Panc1 (cell line): ENCODE results near the gene TEX53. TPM values are rescaled to one million over a fixed set of nuclear protein-coding genes. Genes with fewer than 3 reads are reported as not detected.

Experiments
- ATAC-seq: fragments of 200-7000 bp; cut with Tn5 transposase; 2 replicates; pipeline ENCODE4 v1.9.1; 2020; ENCODE audit warnings: mild to moderate bottlenecking, moderate library complexity
- BruUV-seq: library from RNA; stranded (reverse); fragments of 400-500 nt; replicated peaks from 2 replicates; lab custom pipeline; 2021; lab: Mats Ljungman, UMichigan
- CTCF ChIA-PET: fragments of 300-600 bp; sonication (Branson Sonifier 250); formaldehyde crosslinking; loops from one replicate; lab custom pipeline; 2022; ENCODE audit warnings: antibody characterized with exemption; lab: Charles Lee
- POLR2A ChIA-PET: fragments of 300-600 bp; sonication (Branson Sonifier 250); formaldehyde crosslinking; loops from one replicate; lab custom pipeline; 2022; ENCODE audit warnings: antibody characterized with exemption; lab: Charles Lee
- DNase-seq: peaks from one replicate; pipeline ENCODE4 v3.0.0-alpha.2; 2010; ENCODE audit warnings: low read depth, low spot score
- H3K27ac ChIP-seq: 2 replicates; pipeline ENCODE4 v1.5.1; 2011; ENCODE audit warnings: mild to moderate bottlenecking, low read length, inconsistent platforms
- H3K27me3 ChIP-seq: fragments of 200-500 bp; sonication (Bioruptor generic); 2 replicates; pipeline ENCODE4 v1.6.0; 2014; ENCODE audit warnings: low read length, inconsistent platforms; ENCODE audit not compliant: control insufficient read depth, insufficient read depth
- H3K36me3 ChIP-seq: fragments of 200-500 bp; sonication (Bioruptor generic); 2 replicates; pipeline ENCODE4 v1.5.1; 2014; ENCODE audit warnings: inconsistent platforms, mild to moderate bottlenecking, low read length, moderate library complexity; ENCODE audit not compliant: control insufficient read depth, insufficient read depth
- H3K4me1 ChIP-seq: 2 replicates; pipeline ENCODE4 v1.5.1; 2011; ENCODE audit warnings: inconsistent platforms, mild to moderate bottlenecking, low read length, moderate library complexity; ENCODE audit not compliant: control insufficient read depth, insufficient read depth
- H3K4me3 ChIP-seq, 2 experiments: 2 replicates each; pipeline ENCODE4 v1.5.1; 2011 to 2012; ENCODE audit warnings: low read depth in 2 of 2, low read length in 2 of 2, mild to moderate bottlenecking in 2 of 2, inconsistent platforms in 1 of 2, moderate library complexity in 1 of 2
- H3K9me3 ChIP-seq: fragments of 200-500 bp; sonication (Bioruptor generic); 2 replicates; pipeline ENCODE4 v1.5.1; 2014; ENCODE audit warnings: low read depth, mild to moderate bottlenecking, inconsistent platforms, low read length, moderate library complexity; ENCODE audit not compliant: control insufficient read depth, insufficient read depth
- CTCF ChIP-seq: fragments of 450-650 bp; IDR thresholded peaks from 2 replicates; pipeline ENCODE4 v1.5.1; 2017; ENCODE audit warnings: mild to moderate bottlenecking
- POLR2AphosphoS5 ChIP-seq: IDR thresholded peaks from 2 replicates; pipeline ENCODE4 v1.6.1; 2012; ENCODE audit warnings: mild to moderate bottlenecking, low read depth, low read length, moderate library complexity
- REST ChIP-seq, 2 experiments: IDR thresholded peaks; 2 replicates each; pipeline ENCODE4 v1.6.1; 2011 to 2012; ENCODE audit warnings: low read depth in 2 of 2, control low read depth in 1 of 2, low read length in 1 of 2, mild to moderate bottlenecking in 1 of 2, moderate library complexity in 1 of 2; ENCODE audit not compliant: insufficient read depth in 1 of 2
- SIN3A ChIP-seq: IDR thresholded peaks from 2 replicates; pipeline ENCODE4 v1.6.1; 2012; ENCODE audit warnings: low read depth, mild to moderate bottlenecking, low read length, moderate library complexity, borderline replicate concordance; ENCODE audit not compliant: insufficient read depth
- TCF7L2 ChIP-seq: IDR thresholded peaks from 2 replicates; pipeline ENCODE4 v1.6.1; 2011; ENCODE audit warnings: mild to moderate bottlenecking, low read depth, low read length, inconsistent platforms
- in situ Hi-C: cut with HindIII; loops from 2 replicates; pipeline ENCODE4 v1.10.0; 2016; ENCODE audit warnings: low sequenced_read_pairs, low pct_unique_long_range_greater_than_20kb
- intact Hi-C: fragments of 100-400 bp; cut with micrococcal nuclease; formaldehyde crosslinking; loops from one replicate; pipeline ENCODE4 v1.10.0; 2022; ENCODE audit not compliant: unreplicated experiment
- total RNA-seq: library from RNA; stranded (reverse); gene quantifications from one replicate; pipeline ENCODE4 v1.2.1, GENCODE V29; 2021; ENCODE audit not compliant: unreplicated experiment

Gene TEX53
- total RNA-seq, 1 experiment from 2014 or later = not detected

DNA sequence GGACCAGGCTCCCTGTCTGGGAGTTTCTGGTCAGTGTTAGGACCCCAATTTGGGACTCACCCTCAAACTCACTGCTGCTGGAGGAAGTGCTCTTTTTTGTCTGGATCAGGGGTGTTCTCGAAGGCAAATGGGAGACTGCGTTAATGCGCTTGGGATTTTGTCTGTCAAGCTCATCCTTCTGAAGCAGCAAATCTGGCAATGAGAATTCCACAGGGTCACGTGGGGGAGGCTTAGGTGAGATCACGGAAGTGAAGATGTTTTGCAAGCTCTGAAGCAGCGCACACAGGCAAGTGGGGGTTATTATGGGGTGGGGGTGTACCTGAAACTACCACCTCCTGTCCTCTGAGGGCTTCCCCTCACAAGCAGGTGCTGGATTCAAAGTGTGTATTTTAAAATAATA, 10.5 kb upstream of the TEX53 start:
- POLR2A ChIA-PET = no interaction called here
- Histone ChIP-seq H3K9me3 (no peaks in the 10 kb centered on the region), H3K4me1 (no peaks in the 10 kb centered on the region), H3K36me3 (no peaks in the 10 kb centered on the region), H3K27ac (no peak overlapping the region), H3K4me3 (no peak overlapping the region), H3K27me3 (no peaks in the 10 kb centered on the region)
- CTCF ChIA-PET = no interaction called here
- TF ChIP-seq CTCF (no peak), REST (IDR thresholded peaks at IDR 0.05; ENCODE audit: insufficient read depth in 1 of 2, low read depth in 2 of 2, low read length in 1 of 2) (no peak), POLR2AphosphoS5 (no peak), SIN3A (no peak), TCF7L2 (no peak)
- in situ Hi-C loops = no loop called here
- DNase-seq = no peak
- no TSS peak for BruUV-seq
- ATAC-seq = no peak
- intact Hi-C loops = no loop called here

- Histone ChIP-seq H3K27ac (no peak overlapping the region), H3K4me3 (no peak overlapping the region), H3K27me3 (no peaks in the 10 kb centered on the region), H3K36me3 (no peaks in the 10 kb centered on the region), H3K9me3 (no peaks in the 10 kb centered on the region), H3K4me1 (no peaks in the 10 kb centered on the region)
- no TSS peak for BruUV-seq
- intact Hi-C loops (no loop called here), in situ Hi-C loops (no loop called here)
- CTCF ChIA-PET = no interaction called here
- POLR2A ChIA-PET = no interaction called here
- ATAC-seq = no peak
- TF ChIP-seq POLR2AphosphoS5 = no peak
- no peak for TF ChIP-seq REST (IDR thresholded peaks at IDR 0.05; ENCODE audit: insufficient read depth in 1 of 2, low read depth in 2 of 2, low read length in 1 of 2)
- TF ChIP-seq TCF7L2 = no peak
- TF ChIP-seq SIN3A = no peak
- TF ChIP-seq CTCF = no peak
- no peak for DNase-seq
Measured at GRCh38 chr9:114666851-114667250, 9.2 kb upstream of the TEX53 start.
